ENCODE data around the gene CYB561.

GRCh38 chr17:63382826-63383225 lies 63.3 kb downstream of the CYB561 start:
- no peak for TF ChIP-seq CTCF (IDR thresholded peaks at IDR 0.05; ENCODE audit: extremely low read depth in 1 of 2, insufficient read depth in 1 of 2, low read depth in 1 of 2, low read length in 2 of 2)
- TF ChIP-seq GATA2 (IDR thresholded peaks at IDR 0.05; ENCODE audit: insufficient read depth, insufficient read length, low read depth, low read length) = no peak
- TF ChIP-seq POLR2A (IDR thresholded peaks at IDR 0.05; ENCODE audit: low read depth, low read length) = no peak
- TF ChIP-seq POLR2AphosphoS5 (IDR thresholded peaks at IDR 0.05; ENCODE audit: insufficient read depth, low read depth, low read length) = no peak
- no peak for TF ChIP-seq MAX (IDR thresholded peaks at IDR 0.05; ENCODE audit: insufficient read depth, insufficient read length)

All from endothelial cell of umbilical vein (primary cell).